ENCODE measurements around the gene HJV. TPM values are rescaled to one million over a fixed set of nuclear protein-coding genes. Genes with fewer than 3 reads are reported as not detected.

HJV gene
- total RNA-seq, 2 donors from 2014 or later = not detected

DNA sequence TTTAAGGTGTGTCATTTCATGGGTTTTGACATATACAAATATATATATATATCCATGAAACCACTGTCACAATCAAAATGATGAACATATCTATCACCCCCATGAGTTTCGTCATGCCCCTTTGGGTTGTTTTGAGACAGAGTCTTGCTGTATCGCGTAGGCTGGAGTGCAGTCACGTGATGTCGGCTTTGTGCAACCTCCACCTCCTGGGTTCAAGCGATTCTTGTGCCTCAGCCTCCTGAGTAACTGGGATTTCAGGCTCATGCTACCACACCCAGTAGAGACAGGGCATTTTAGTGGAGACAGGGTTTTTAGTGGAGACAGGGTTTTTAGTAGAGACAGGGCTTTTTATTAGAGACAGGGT is 8.0 kb downstream of the HJV start:
- H3K4me3 Mint-ChIP-seq = no peak overlapping the region
- H3K4me1 Mint-ChIP-seq = peaks cover 7% of the 10 kb centered on the region
- DNase-seq (no peak), ATAC-seq (no peak)
- no peaks in the 10 kb centered on the region for H3K9me3 ChIP-seq (ENCODE audit: control insufficient read depth, low read length, poor library complexity, severe bottlenecking)
- no peak overlapping the region for H3K27ac Mint-ChIP-seq
- peaks cover 19% of the 10 kb centered on the region for H3K27me3 Mint-ChIP-seq
- peaks cover 3% of the 10 kb centered on the region for H3K36me3 Mint-ChIP-seq (ENCODE audit: low read depth)

DNA sequence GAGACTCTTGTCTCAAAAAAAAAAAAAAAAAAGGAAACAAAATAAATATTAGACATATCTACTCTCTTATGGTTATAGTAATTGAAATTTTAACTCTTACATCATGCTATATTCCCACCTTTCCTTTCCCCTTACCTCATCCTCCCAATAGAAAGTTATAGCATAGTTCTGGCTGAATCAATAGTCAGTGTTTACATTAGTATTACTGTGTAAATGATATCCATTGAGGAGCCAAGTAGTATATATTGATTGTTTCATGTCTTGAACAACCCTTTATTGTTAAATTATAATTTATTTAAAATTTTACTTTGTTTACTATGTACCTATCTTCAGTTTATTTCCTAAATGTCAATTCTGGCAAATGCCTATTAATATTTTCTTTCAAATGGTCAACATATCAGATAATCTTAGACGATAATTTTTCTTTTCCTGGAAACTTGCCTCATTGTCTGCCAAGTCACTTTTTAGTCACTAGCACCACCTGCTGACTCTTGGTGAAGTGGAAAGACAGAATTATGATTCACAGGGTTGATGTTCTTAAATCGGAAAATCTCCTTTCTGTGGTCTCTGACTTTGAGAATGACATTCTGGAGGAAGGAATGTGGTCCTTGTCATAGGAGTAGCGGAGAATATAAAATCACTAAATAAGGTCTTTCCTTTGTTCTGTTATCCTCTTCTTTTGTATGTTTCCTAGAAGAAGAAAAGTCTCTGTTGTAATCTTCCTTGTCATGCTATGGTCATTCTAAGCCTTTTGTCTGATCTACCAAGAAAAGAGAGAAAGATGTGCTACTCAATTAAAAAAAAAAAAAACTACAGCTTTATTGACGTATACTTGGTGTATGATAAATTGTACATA is 8.6 kb downstream of the HJV start:
- no peaks in the 10 kb centered on the region for H3K9me3 ChIP-seq (ENCODE audit: control insufficient read depth, low read length, poor library complexity, severe bottlenecking)
- ATAC-seq = peak; percentile 59
- H3K4me3 Mint-ChIP-seq = no peak overlapping the region
- H3K36me3 Mint-ChIP-seq (ENCODE audit: low read depth) = peaks cover 2% of the 10 kb centered on the region
- no peak overlapping the region for H3K27ac Mint-ChIP-seq
- H3K27me3 Mint-ChIP-seq = peaks cover 14% of the 10 kb centered on the region
- DNase-seq = peak in 1 of 3 donors; percentile 42
- H3K4me1 Mint-ChIP-seq = peaks cover 7% of the 10 kb centered on the region

DNA sequence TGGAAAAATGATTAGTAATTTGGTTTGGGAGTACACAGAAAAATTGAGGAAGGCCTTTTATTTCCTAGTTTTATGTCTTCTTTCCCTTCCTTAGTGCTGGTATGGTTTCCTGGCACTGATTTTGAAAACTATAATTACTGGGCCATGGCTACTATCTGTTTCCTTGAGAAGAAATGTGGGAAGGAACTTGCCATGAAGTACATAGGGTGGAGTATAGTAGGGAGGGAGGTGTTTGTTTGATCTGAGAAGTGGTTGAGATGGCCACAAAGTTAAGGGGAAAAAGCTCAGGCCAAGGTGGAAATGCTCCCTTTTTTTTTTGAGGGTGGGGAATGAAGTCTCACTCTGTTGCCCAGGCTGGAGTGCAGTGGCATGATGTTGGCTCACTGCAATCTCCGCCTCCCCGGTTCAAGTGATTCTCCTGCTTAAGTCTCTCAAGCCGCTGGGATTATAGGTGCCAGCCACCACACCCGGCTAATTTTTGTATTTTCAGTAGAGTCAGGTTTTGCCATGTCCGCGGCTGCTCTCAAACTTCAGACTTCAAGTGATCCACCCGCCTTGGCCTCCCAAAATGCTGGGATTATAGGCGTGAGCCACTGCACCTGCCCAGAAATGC is 11.3 kb downstream of the HJV start:
- Mint-ChIP-seq H3K4me1 (peaks cover 25% of the 10 kb centered on the region), H3K27ac (no peak overlapping the region), H3K36me3 (ENCODE audit: low read depth) (peaks cover 4% of the 10 kb centered on the region), H3K27me3 (no peaks in the 10 kb centered on the region), H3K4me3 (no peak overlapping the region)
- ATAC-seq = no peak
- no peak for DNase-seq
- no peaks in the 10 kb centered on the region for H3K9me3 ChIP-seq (ENCODE audit: control insufficient read depth, low read length, poor library complexity, severe bottlenecking)

DNA sequence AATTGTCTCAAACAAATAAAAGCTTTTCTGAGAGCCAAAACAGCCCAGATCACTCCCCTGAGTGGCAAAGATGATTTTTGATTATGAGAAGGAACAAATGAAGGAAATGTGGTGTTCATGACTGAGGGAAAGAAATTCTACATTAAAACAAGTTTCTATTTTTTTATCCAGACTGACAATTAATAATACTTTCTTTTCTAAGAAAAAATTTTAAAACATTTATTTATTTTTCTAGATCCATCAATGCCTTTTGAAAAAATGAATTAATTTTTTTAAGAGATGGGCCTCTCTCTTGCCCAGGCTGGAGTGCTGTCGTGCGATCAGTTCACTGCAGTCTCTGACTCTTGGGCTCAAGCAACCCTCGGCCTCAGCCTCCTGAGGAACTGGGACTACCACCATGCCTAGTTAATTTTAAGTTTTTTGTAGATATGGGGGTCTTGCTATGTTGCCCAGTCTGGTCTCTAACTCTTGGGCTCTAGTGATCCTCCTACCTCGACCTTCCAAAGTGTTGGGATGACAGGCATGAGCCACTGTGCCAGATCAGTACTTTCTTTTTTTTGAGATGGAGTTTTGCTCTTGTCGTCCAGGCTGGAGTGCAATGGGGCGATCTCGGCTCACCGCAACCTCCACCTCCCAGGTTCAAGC is 13.9 kb downstream of the HJV start:
- DNase-seq (no peak), ATAC-seq (no peak)
- H3K9me3 ChIP-seq (ENCODE audit: control insufficient read depth, low read length, poor library complexity, severe bottlenecking) = no peaks in the 10 kb centered on the region
- H3K4me3 Mint-ChIP-seq = no peak overlapping the region
- peaks cover 5% of the 10 kb centered on the region for H3K36me3 Mint-ChIP-seq (ENCODE audit: low read depth)
- peak overlapping the region; percentile 97 for H3K27ac Mint-ChIP-seq
- H3K27me3 Mint-ChIP-seq = no peaks in the 10 kb centered on the region
- H3K4me1 Mint-ChIP-seq = peaks cover 33% of the 10 kb centered on the region

DNA sequence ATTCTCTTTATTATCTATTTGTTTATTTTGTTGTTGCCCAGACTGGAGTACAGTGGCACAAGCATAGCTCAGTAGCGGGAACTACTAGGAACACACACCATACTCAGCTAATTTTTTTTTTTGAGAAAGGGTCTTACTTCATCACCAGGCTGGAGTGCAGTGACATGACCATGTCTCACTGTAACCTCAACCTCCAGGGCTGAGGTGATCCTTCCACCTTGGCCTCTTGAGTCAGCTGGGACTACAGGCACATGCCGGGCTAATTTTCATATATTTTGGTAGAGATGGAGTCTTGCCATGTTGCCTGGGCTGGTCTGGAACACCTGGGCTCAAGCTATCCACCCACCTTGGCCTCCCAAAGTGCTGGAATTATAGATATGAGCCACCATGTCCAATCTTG is 19.8 kb downstream of the HJV start:
- peaks cover 5% of the 10 kb centered on the region for H3K36me3 Mint-ChIP-seq (ENCODE audit: low read depth)
- H3K9me3 ChIP-seq (ENCODE audit: control insufficient read depth, low read length, poor library complexity, severe bottlenecking) = no peaks in the 10 kb centered on the region
- peaks cover 64% of the 10 kb centered on the region for H3K4me1 Mint-ChIP-seq
- H3K27me3 Mint-ChIP-seq = no peaks in the 10 kb centered on the region
- DNase-seq (no peak), ATAC-seq (no peak)
- peak overlapping the region; percentile 97 for H3K27ac Mint-ChIP-seq
- peak overlapping the region; percentile 41 for H3K4me3 Mint-ChIP-seq

DNA sequence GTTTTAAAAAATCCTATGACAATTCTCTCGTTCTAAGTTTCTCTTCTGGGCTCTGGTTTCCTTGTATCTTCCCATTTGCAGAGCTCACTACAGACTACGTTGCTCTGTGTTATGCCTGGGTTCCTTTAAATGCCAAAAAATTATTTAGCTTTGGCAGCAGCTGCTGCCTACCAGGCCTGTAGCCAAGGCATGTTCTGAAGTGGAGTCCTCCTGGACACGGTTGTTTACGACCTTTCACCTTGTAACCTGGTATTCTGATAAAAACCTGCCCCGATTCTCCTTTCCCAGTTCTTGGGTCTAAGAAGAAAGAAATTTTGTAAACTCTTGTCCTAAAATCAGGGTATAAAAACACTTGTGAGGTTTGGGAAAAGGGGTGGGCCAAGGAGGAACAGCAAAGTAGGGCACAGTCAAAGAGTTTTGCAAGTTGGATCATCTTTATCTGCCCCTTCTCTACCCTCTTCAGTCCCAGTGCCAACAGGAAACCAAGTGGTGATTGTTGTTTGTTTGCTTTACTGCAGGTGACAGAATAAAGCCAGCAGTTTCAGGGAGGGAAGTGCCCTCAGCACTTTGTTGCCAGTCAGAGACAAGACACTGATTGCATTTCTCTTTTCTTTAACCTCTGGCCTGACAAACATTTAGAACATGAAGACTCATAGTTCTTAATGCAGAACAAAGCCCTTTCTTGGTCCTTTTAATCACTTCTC is 22.1 kb downstream of the HJV start:
- H3K4me3 Mint-ChIP-seq = peak overlapping the region; percentile 99
- peaks cover 55% of the 10 kb centered on the region for H3K4me1 Mint-ChIP-seq
- H3K27ac Mint-ChIP-seq = peak overlapping the region; percentile 97
- H3K9me3 ChIP-seq (ENCODE audit: control insufficient read depth, low read length, poor library complexity, severe bottlenecking) = no peaks in the 10 kb centered on the region
- ATAC-seq (peak; percentile 62), DNase-seq (no peak)
- H3K27me3 Mint-ChIP-seq = no peaks in the 10 kb centered on the region
- peaks cover 15% of the 10 kb centered on the region for H3K36me3 Mint-ChIP-seq (ENCODE audit: low read depth)

DNA sequence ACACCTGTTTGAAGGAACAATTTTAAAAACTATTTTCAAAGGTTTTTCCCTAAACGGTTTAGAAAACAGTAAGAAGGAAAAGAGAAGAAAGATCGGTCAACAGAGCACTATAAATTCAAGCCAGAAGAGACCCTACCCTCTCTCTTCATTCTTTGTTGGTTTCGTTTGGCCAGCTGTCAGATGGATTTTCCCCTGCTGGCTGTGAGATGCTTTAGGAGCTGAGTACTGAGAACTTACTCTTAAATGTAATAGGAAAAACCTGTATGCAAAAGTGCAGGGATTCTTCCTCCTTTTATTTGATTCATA is 23.9 kb downstream of the HJV start:
- no peaks in the 10 kb centered on the region for H3K27me3 Mint-ChIP-seq
- H3K9me3 ChIP-seq (ENCODE audit: control insufficient read depth, low read length, poor library complexity, severe bottlenecking) = no peaks in the 10 kb centered on the region
- H3K27ac Mint-ChIP-seq = peak overlapping the region; percentile 97
- ATAC-seq (no peak), DNase-seq (no peak)
- H3K4me1 Mint-ChIP-seq = peaks cover 63% of the 10 kb centered on the region
- H3K4me3 Mint-ChIP-seq = peak overlapping the region; percentile 99
- H3K36me3 Mint-ChIP-seq (ENCODE audit: low read depth) = peaks cover 24% of the 10 kb centered on the region

DNA sequence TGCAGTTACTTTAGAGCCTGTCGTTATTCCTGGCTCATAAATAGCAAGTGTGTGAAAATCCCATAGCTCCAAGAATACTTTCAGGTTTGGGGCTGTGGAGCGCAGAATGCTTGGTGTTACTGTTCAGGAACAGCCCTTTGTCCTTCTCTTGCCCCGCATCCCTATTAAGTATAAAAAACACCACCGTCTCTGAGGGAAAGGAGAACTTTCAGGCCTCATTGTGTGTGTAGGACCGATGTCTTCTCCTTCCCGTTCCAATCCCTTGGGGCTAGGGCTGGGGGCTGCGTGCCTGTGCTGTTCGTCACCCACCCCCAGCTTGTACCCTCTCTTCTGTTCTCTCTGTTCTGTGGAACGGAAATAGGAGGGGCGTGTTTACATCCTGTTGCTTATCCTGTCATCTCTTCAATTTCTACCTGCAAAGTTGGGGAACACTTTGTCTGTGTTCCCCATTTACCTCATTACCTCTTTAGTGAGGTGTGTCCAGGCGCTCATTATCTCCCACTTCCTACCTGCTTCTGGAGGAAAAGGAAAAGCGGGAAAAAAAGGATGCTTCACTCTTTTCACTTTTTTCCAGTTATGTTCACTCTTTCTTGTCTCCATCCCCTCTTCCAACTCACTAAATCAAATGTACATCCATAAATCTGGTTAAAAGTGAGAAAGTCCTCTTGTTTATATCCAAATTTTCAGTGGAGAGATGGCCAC is 24.4 kb downstream of the HJV start:
- peaks cover 25% of the 10 kb centered on the region for H3K36me3 Mint-ChIP-seq (ENCODE audit: low read depth)
- ATAC-seq (peak; percentile 65), DNase-seq (peak in 2 of 3 donors; percentile 21 to 46)
- peaks cover 66% of the 10 kb centered on the region for H3K4me1 Mint-ChIP-seq
- H3K27me3 Mint-ChIP-seq = no peaks in the 10 kb centered on the region
- H3K27ac Mint-ChIP-seq = peak overlapping the region; percentile 97
- peak overlapping the region; percentile 99 for H3K4me3 Mint-ChIP-seq
- H3K9me3 ChIP-seq (ENCODE audit: control insufficient read depth, low read length, poor library complexity, severe bottlenecking) = no peaks in the 10 kb centered on the region

DNA sequence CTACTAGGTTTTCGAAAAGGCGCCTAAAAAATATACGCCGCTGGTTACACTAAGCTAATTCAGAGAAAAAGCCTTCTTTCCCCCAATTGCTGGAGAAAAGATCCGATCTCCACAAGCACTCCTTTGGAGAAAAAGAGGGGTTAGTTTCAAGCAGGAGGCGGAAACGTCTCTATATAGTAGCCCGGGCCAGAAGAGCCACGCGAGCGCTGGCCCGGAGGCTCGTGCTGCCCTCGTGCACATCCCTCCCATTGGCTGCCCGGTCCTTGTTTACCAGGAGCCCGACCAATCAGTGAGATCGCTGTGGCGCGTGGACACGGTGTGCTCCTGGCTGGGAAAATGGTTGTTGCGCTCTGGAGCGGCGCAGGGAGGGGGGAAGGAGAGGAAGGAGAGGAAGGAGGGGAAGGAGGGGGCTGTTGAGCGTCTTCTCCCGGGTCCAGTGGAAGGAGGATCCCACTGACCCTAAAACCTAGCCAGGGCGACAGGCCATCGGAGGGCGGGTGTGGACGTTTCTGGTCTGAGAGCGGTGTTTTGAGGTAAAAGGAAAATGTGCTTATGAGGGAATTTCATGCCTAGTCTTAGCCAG is 25.0 kb downstream of the HJV start, which contains the start of gene TXNIP:
TXNIP (minus strand) TSS at position 147 of the 583 bp plus-strand sequence. CDS start 313 bp downstream, outside the sequence.
- Mint-ChIP-seq H3K27me3 (no peaks in the 10 kb centered on the region), H3K27ac (peak within 1 kb of the TSS; percentile 97), H3K36me3 (ENCODE audit: low read depth) (peaks cover 25% of the 10 kb centered on the region), H3K4me1 (peaks cover 65% of the 10 kb centered on the region), H3K4me3 (peak within 1 kb of the TSS; percentile 99)
- no peaks in the 10 kb centered on the region for H3K9me3 ChIP-seq (ENCODE audit: control insufficient read depth, low read length, poor library complexity, severe bottlenecking)
- peak; percentile 85 for ATAC-seq
- peak; percentile 70 to 83 (median 79) for DNase-seq

DNA sequence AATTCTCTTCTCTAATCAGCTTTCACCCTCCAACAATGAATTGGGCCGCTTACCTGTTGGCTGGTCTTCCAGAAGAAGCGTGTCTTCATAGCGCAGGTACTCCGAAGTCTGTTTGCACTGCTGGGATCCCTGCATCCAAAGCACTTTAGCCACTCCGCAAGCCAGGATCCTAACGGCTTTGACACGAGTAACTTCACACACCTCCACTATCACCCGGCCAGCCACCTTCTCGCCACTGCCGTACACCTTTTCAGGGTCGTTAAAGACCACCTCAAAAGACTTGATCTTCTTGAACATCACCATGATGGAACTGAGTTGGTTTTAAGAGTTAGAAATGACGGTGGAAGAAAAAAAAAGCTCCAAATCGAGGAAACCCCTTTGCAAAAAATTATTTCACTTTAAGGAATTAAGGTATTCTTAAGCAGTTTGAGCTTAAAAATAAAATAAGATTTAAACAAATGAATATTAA is 25.5 kb downstream of the HJV start:
- H3K36me3 Mint-ChIP-seq (ENCODE audit: low read depth) = peaks cover 25% of the 10 kb centered on the region
- H3K4me3 Mint-ChIP-seq = peak overlapping the region; percentile 99
- H3K27ac Mint-ChIP-seq = peak overlapping the region; percentile 97
- ATAC-seq (no peak), DNase-seq (no peak)
- no peaks in the 10 kb centered on the region for H3K27me3 Mint-ChIP-seq
- H3K4me1 Mint-ChIP-seq = peaks cover 65% of the 10 kb centered on the region
- H3K9me3 ChIP-seq (ENCODE audit: control insufficient read depth, low read length, poor library complexity, severe bottlenecking) = no peaks in the 10 kb centered on the region

DNA sequence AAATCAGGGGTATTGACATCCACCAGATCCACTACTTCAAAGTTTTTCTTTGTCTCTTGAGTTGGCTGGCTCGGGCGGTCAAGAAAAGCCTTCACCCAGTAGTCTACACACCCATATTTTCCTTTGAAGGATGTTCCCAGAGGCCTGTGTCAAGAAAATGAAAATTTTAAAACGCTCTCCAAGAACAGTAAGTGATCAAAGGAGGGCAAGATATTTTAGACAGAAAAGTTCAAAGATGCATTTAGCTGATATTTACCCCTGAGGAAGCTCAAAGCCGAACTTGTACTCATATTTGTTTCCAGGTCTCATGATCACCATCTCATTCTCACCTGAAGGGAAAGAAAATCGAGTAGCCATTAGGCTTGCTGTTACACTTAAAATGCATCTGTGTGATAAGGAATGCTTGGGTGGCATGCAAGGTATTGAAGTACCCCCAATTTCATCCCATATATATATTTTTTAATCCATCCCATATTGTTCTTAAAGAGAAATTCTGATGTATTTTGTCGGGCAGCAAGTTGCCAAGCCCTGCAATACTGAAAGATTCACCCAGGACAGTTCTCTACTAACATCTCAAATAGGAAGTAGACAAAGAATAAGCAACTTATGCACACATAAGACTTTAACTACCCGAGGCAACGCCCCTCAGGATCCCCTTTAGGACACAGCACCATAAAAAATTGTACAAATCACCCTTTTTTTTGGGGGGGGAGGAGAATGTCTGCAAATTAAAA is 26.2 kb downstream of the HJV start:
- Mint-ChIP-seq H3K27me3 (no peaks in the 10 kb centered on the region), H3K4me3 (peak overlapping the region; percentile 99), H3K27ac (peak overlapping the region; percentile 97), H3K36me3 (ENCODE audit: low read depth) (peaks cover 25% of the 10 kb centered on the region), H3K4me1 (peaks cover 67% of the 10 kb centered on the region)
- no peak for DNase-seq
- ATAC-seq = no peak
- H3K9me3 ChIP-seq (ENCODE audit: control insufficient read depth, low read length, poor library complexity, severe bottlenecking) = no peaks in the 10 kb centered on the region
